Measurements from ENCODE around the gene CLIC5. TPM values are rescaled to one million over a fixed set of nuclear protein-coding genes. Genes with fewer than 3 reads are reported as not detected.

The CLIC5 gene
- total RNA-seq, 2 donors from 2014 or later, result 2.2 to 2.6 TPM

DNA sequence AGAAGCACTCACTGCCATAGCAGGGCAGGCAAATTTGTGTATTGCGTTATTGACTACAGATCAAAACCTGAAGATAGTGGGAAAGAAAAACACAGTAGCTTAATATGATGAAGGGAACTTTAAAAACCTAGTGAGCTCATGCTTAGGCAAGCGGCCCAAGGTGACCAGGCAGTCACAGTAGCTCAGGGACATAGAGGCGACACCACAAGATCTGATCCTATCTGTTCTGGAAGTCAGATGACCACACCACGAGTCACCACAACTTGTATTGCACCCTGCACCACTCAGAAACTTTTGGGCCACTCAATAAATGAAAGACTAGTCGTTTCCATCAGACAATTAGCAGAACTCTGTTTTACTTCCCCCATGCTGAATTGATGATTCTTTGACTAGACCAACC lies 4.9 kb downstream of the CLIC5 start:
- Histone ChIP-seq H3K27me3 (replicated peaks; ENCODE audit: insufficient read depth) (no peaks in the 10 kb centered on the region), H3K9me3 (no peaks in the 10 kb centered on the region), H3K36me3 (no peaks in the 10 kb centered on the region), H3K4me3 (no peak overlapping the region), H3K27ac (no peak overlapping the region), H3K4me1 (ENCODE audit: control insufficient read depth in 1 of 2, low read depth in 2 of 2) (peaks cover 13 to 14% of the 10 kb centered on the region in 2 donors)
- no peak for DNase-seq (ENCODE audit: low spot score)
- TF ChIP-seq CTCF (IDR thresholded peaks at IDR 0.05), result no peak
- no peak for ATAC-seq (ENCODE audit: insufficient number of reproducible peaks, low FRiP score, low read depth)

GRCh38 chr6:46010270-46010669 lies 5.4 kb downstream of the CLIC5 start:
- Histone ChIP-seq H3K4me1 (ENCODE audit: control insufficient read depth in 1 of 2, low read depth in 2 of 2) (peaks cover 8 to 9% of the 10 kb centered on the region in 2 donors), H3K36me3 (no peaks in the 10 kb centered on the region), H3K27me3 (replicated peaks; ENCODE audit: insufficient read depth) (no peaks in the 10 kb centered on the region), H3K4me3 (no peak overlapping the region), H3K27ac (no peak overlapping the region), H3K9me3 (no peaks in the 10 kb centered on the region)
- TF ChIP-seq CTCF (IDR thresholded peaks at IDR 0.05), result no peak
- ATAC-seq (ENCODE audit: insufficient number of reproducible peaks, low FRiP score, low read depth), result no peak
- DNase-seq (ENCODE audit: low spot score), result no peak

GRCh38 chr6:46002264-46002663 lies 13.4 kb downstream of the CLIC5 start:
- Histone ChIP-seq H3K36me3 (no peaks in the 10 kb centered on the region), H3K9me3 (no peaks in the 10 kb centered on the region), H3K27me3 (replicated peaks; ENCODE audit: insufficient read depth) (no peaks in the 10 kb centered on the region), H3K27ac (no peak overlapping the region), H3K4me1 (ENCODE audit: control insufficient read depth in 1 of 2, low read depth in 2 of 2) (no peaks in the 10 kb centered on the region), H3K4me3 (no peak overlapping the region)
- no peak for ATAC-seq (ENCODE audit: insufficient number of reproducible peaks, low FRiP score, low read depth)
- TF ChIP-seq CTCF (IDR thresholded peaks at IDR 0.05), result no peak
- DNase-seq (ENCODE audit: low spot score), result no peak

DNA sequence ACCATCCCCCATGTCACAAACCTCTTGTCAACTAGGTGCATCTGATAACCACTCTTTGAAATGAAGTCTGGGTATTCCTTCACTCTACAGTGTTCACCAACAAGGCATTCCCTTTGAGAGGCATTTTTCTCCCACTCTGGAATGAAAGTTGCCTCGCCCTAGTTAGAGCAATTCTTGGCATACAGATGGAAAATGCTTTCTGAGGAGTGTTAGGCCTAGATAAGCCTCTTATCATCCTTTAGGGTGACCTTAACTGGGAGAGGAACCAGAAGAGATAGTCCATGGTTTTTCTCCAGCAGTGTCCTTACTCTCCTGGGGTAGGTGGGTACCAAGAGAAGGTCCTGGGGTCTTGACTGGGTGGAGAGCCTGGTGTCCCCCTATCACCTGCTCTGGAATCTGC lies 14.8 kb downstream of the CLIC5 start:
- Histone ChIP-seq H3K27me3 (replicated peaks; ENCODE audit: insufficient read depth) (no peaks in the 10 kb centered on the region), H3K27ac (no peak overlapping the region), H3K36me3 (no peaks in the 10 kb centered on the region), H3K9me3 (no peaks in the 10 kb centered on the region), H3K4me3 (no peak overlapping the region), H3K4me1 (ENCODE audit: control insufficient read depth in 1 of 2, low read depth in 2 of 2) (no peaks in the 10 kb centered on the region)
- DNase-seq (ENCODE audit: low spot score), result no peak
- no peak for TF ChIP-seq CTCF (IDR thresholded peaks at IDR 0.05)
- no peak for ATAC-seq (ENCODE audit: insufficient number of reproducible peaks, low FRiP score, low read depth)

- no peaks in the 10 kb centered on the region for H3K27me3 ChIP-seq (replicated peaks; ENCODE audit: insufficient read depth)
- no peaks in the 10 kb centered on the region for H3K36me3 ChIP-seq
- H3K27ac ChIP-seq, result no peak overlapping the region
- no peaks in the 10 kb centered on the region for H3K9me3 ChIP-seq
- no peaks in the 10 kb centered on the region for H3K4me1 ChIP-seq (ENCODE audit: control insufficient read depth in 1 of 2, low read depth in 2 of 2)
- no peak for TF ChIP-seq CTCF (IDR thresholded peaks at IDR 0.05)
- no peak for DNase-seq (ENCODE audit: low spot score)
- no peak for ATAC-seq (ENCODE audit: insufficient number of reproducible peaks, low FRiP score, low read depth)
- H3K4me3 ChIP-seq, result no peak overlapping the region
These were observed 17.1 kb downstream of the CLIC5 start for GRCh38 chr6:45998524-45998923.

Data from thoracic aorta (tissue), 2 donors.